Left ventricle myocardium inferior (tissue), 1 donor: ENCODE data around the gene MAOA. TPM values are rescaled to one million over a fixed set of nuclear protein-coding genes. Genes with fewer than 3 reads are reported as not detected.
A peak's percentile ranks its signal among the peaks of the same experiment; 100 is the strongest.
"Not testable (repeated sequence)": the region's sequence is repeated elsewhere in the genome, so short reads cannot be mapped to it uniquely, and the experiment has no call there.

Experiments used
- DNase-seq: peaks from one replicate; pipeline ENCODE4 v3.0.0-alpha.2; 2020
- H3K27ac ChIP-seq: fragments of 200-600 bp; replicated peaks from 2 replicates; pipeline ENCODE4 v1.8.0; 2021
- H3K27me3 ChIP-seq: fragments of 200-600 bp; 2 replicates; pipeline ENCODE4 v1.8.0; 2021; ENCODE audit warnings: low read depth
- H3K36me3 ChIP-seq: fragments of 200-600 bp; 2 replicates; pipeline ENCODE4 v1.8.0; 2021
- H3K4me1 ChIP-seq: fragments of 200-600 bp; 2 replicates; pipeline ENCODE4 v1.8.0; 2021
- H3K4me3 ChIP-seq: fragments of 200-600 bp; 2 replicates; pipeline ENCODE4 v1.8.0; 2021; ENCODE audit warnings: mild to moderate bottlenecking, moderate library complexity
- H3K9me3 ChIP-seq: fragments of 200-600 bp; replicated peaks from 2 replicates; pipeline ENCODE4 v1.8.0; 2021
- CTCF ChIP-seq: fragments of 200-600 bp; IDR thresholded peaks from 2 replicates; pipeline ENCODE4 v1.8.0; 2021; ENCODE audit warnings: antibody characterized with exemption, mild to moderate bottlenecking, borderline replicate concordance
- intact Hi-C: fragments of 100-400 bp; cut with micrococcal nuclease; formaldehyde crosslinking; loops from one replicate; pipeline ENCODE4 v1.11.0; 2022
- long read RNA-seq: library from polyadenylated mRNA; unstranded; transcript quantifications from one replicate; pipeline ENCODE4 v2.0.0, GENCODE V29; 2021
- total RNA-seq: library from RNA; stranded (reverse); fragmentation: NEBNext Ultra II Directional; extraction: Animal tissue kit (Norgen Biotek cat#: 25700); gene quantifications from one replicate; pipeline ENCODE4 v1.2.1, GENCODE V29; 2021
- donor health status: DM: no; HTN: yes; CAD: no; lungs with severe emphysema.

Gene MAOA
- total RNA-seq = 113 TPM
- long read RNA-seq, full-length matches to known transcripts = 230 of 266 reads
- long read RNA-seq, partial matches to known transcripts = 33 of 266 reads
- long read RNA-seq, other reads (novel, unspliced or antisense) = 3 of 266 reads

- Histone ChIP-seq H3K27me3 (no peaks in the 10 kb centered on the region), H3K36me3 (no peaks in the 10 kb centered on the region), H3K9me3 (no peaks in the 10 kb centered on the region), H3K27ac (peak within 1 kb of the TSS; percentile 95), H3K4me3 (peak within 1 kb of the TSS; percentile 85), H3K4me1 (peaks cover 19% of the 10 kb centered on the region)
- intact Hi-C loops = loop anchor here (5.0 to 10.0 kb wide), 2 partner anchors 51 to 89 kb away; no protein-coding TSS in a partner anchor
- peak; percentile 80 for DNase-seq
- no peak for TF ChIP-seq CTCF
Measured at GRCh38 chrX:43656005-43656494, at the start of gene MAOA. Gene MAOA (plus strand): TSS chrX:43656299. CDS start chrX:43656342, 43 bp downstream.

- H3K4me3 ChIP-seq = no peak overlapping the region
- TF ChIP-seq CTCF = no peak
- DNase-seq = no peak
- no peaks in the 10 kb centered on the region for H3K4me1 ChIP-seq
- no peaks in the 10 kb centered on the region for H3K36me3 ChIP-seq
- H3K27ac ChIP-seq = no peak overlapping the region
- H3K27me3 ChIP-seq = no peaks in the 10 kb centered on the region
- intact Hi-C loops = no loop called here
- H3K9me3 ChIP-seq = no peaks in the 10 kb centered on the region
Measured at GRCh38 chrX:43612400-43612799, 43.7 kb upstream of the MAOA start.

- no peaks in the 10 kb centered on the region for H3K4me1 ChIP-seq
- intact Hi-C loops = no loop called here
Measured at GRCh38 chrX:43615660-43616059, 40.4 kb upstream of the MAOA start.

GRCh38 chrX:43618366-43619205, 37.5 kb upstream of the MAOA start:
- Histone ChIP-seq H3K4me1 (no peaks in the 10 kb centered on the region), H3K27me3 (no peaks in the 10 kb centered on the region), H3K27ac (no peak overlapping the region), H3K9me3 (no peaks in the 10 kb centered on the region), H3K4me3 (no peak overlapping the region), H3K36me3 (no peaks in the 10 kb centered on the region)
- no peak for DNase-seq
- no peak for TF ChIP-seq CTCF
- intact Hi-C loops = no loop called here

More at GRCh38 chrX:43615660-43616059, 40.4 kb upstream of the MAOA start:
- no peaks in the 10 kb centered on the region for H3K27me3 ChIP-seq
- H3K36me3 ChIP-seq = no peaks in the 10 kb centered on the region
- H3K9me3 ChIP-seq = no peaks in the 10 kb centered on the region
- TF ChIP-seq CTCF = no peak
- no peak for DNase-seq
- H3K4me3 ChIP-seq = no peak overlapping the region
- H3K27ac ChIP-seq = peak overlapping the region; percentile 63

- H3K4me1 ChIP-seq, H3K4me3 ChIP-seq, H3K27ac ChIP-seq, H3K27me3 ChIP-seq, intact Hi-C loops, H3K36me3 ChIP-seq, H3K9me3 ChIP-seq, DNase-seq: not testable (repeated sequence)
Measured at GRCh38 chrX:43619861-43620260, 36.2 kb upstream of the MAOA start.

- Histone ChIP-seq H3K4me3 (no peak overlapping the region), H3K4me1 (no peaks in the 10 kb centered on the region), H3K27me3 (no peaks in the 10 kb centered on the region), H3K36me3 (no peaks in the 10 kb centered on the region), H3K27ac (no peak overlapping the region), H3K9me3 (no peaks in the 10 kb centered on the region)
- no peak for DNase-seq
- intact Hi-C loops = no loop called here
- no peak for TF ChIP-seq CTCF
Measured at GRCh38 chrX:43627147-43627546, 29.0 kb upstream of the MAOA start.
